ENCODE measurements around the gene KIF6.
"Not testable (repeated sequence)": the region's sequence is repeated elsewhere in the genome, so short reads cannot be mapped to it uniquely, and the experiment has no call there.

DNA sequence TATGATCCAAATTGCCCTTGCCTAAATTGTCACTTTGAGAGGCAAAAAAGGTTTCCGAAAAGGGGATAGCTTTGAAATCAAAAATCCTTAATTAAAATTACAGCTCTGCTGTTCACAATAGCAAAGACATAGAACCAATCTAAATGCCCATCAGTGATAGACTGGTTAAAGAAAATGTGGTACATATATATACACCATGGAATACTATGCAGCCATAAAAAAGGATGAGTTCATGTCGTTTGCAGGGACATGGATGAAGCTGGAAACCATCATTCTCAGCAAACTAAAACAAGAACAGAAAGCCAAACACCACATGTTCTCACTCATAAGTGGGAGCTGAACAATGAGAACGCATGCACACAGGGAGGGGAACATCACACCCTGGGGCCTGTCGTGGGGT lies 1.9 kb downstream of the KIF6 start:
- not testable (repeated sequence) for TF ChIP-seq CTCF, POLR2A (IDR thresholded peaks at IDR 0.05)
